H7 (cell line): ENCODE data around the gene WDFY1. TPM values are rescaled to one million over a fixed set of nuclear protein-coding genes. Genes with fewer than 3 reads are reported as not detected.

Source experiments
- DNase-seq: peaks from one replicate; pipeline ENCODE4 v3.0.0; 2012
- H3K27me3 ChIP-seq: 2 replicates; pipeline ENCODE4 v1.6.0; 2011; ENCODE audit warnings: mild to moderate bottlenecking, low read length; ENCODE audit not compliant: control insufficient read depth, insufficient read depth
- H3K36me3 ChIP-seq: replicated peaks from 2 replicates; pipeline ENCODE4 v1.5.1; 2011; ENCODE audit warnings: low read length; ENCODE audit not compliant: control insufficient read depth, insufficient read depth
- H3K4me3 ChIP-seq: 2 replicates; pipeline ENCODE4 v1.5.1; 2011; ENCODE audit warnings: low read depth, mild to moderate bottlenecking, control low read depth, low read length, moderate library complexity; ENCODE audit not compliant: insufficient read depth
- total RNA-seq: library from RNA; depleted of rRNA; stranded (reverse); fragments of >200 nt; shearing (Covaris generic); gene quantifications from 2 replicates; pipeline ENCODE4 v1.2.3, GENCODE V29; 2014

The WDFY1 gene
- total RNA-seq, 1 experiment from 2014 or later: 88.8 TPM

DNA sequence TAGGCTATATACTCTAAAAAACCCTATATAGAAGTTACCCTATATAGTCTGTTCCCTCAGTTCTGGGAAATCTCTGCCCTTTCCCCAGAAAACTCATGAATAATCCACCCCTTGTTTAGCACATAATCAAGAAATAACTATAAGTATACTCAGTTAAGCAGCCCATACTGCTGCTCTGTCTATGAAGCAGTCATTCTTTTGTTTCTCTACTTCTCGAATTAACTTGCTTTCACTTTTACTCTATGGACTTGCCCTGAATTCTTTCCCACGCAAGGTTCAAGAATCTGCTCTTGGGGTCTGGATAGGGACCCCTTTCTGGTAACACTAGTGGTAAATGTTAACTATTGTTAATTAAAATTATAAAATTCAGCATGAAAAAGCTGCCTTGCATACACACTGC is 90.4 kb downstream of the WDFY1 start:
- no peaks in the 10 kb centered on the region for H3K27me3 ChIP-seq
- H3K4me3 ChIP-seq: no peak overlapping the region
- DNase-seq: no peak
- no peaks in the 10 kb centered on the region for H3K36me3 ChIP-seq

DNA sequence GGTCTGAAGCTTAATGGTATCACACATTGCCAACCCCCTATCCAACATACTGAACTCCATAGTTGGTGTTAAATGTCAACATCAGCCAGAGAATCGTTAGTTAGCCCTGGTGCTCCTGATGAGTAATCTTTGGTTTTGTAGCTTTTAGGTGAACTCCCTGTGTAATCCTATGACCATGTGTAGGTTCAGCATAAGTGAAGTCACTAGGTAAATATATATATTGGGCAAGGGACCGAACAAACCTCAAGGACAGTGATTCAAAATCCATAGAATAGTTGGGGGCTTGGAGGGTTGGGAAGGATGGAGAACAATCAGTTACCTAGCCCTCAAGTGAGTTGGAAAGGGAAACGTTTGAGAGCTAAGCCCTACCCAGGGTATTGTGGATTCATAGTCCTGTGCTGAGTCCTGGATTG is 91.7 kb downstream of the WDFY1 start:
- Histone ChIP-seq H3K4me3 (no peak overlapping the region), H3K36me3 (no peaks in the 10 kb centered on the region), H3K27me3 (no peaks in the 10 kb centered on the region)
- no peak for DNase-seq

DNA sequence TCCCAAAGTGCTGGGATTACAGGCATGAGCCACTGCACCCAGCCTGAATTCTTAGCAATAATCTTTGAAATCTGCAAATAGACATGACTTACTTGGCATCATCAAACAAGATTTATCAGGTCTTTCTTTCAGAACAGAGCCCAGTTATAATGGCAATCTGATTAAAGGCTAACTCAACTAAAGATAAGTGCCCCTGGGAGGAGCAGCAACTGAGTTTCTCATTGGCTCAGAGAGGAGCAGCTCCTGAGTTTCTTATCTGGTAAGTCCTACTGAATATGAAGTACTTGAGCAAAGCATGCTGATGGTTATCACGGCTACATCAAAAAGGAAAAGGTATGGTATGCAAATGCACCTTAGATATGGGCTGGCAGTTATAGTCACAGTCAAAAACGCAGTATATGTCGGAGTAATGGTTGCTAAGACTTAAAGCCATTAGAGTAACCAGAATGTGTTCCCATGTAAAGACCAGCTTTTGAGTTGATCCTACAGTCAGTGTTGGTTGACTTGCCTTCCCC is 92.8 kb downstream of the WDFY1 start:
- H3K4me3 ChIP-seq: no peak overlapping the region
- no peaks in the 10 kb centered on the region for H3K36me3 ChIP-seq
- DNase-seq: no peak
- no peaks in the 10 kb centered on the region for H3K27me3 ChIP-seq

DNA sequence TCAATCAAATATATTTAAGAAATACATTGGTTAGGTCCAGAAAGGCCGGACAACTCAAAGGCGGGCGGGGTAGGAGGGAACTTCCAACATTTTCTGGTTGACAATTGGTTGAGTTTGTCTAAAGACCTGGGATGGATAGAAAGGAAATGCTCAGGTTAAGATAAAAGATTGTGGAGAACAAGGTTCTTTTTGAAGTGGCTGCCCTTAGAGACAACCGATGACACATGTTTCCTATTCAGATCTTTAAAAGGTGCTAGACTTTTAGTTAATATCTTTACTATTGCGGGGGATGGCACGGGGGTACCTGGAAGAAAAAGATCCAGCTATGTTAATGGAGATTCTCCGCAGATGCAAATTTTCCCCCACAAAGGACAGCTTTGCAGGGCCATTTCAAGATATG is 97.7 kb downstream of the WDFY1 start:
- DNase-seq: no peak
- H3K27me3 ChIP-seq: no peaks in the 10 kb centered on the region
- H3K36me3 ChIP-seq: no peaks in the 10 kb centered on the region; the same call in 1 of the 2 replicates
- no peak overlapping the region for H3K4me3 ChIP-seq

DNA sequence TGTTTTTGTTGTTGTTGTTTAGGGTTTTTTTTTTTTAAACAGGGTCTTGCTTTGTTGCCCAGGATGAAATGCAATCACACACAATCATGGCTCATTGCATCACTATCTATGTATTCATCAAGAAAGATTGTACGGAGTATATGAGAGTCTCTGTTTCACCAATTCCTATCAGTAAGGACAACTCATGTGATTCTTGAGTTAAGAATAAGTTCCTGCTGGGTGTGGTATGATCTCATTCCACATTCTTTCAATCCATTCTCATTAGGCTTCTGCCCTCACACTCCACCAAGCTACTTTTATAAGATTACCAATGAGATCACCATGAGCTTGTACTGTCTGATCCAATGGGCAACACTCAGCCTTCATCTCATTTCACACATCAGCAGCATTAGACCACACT is 98.6 kb downstream of the WDFY1 start:
- no peak for DNase-seq
- Histone ChIP-seq H3K4me3 (no peak overlapping the region), H3K36me3 (no peaks in the 10 kb centered on the region; the same call in 1 of the 2 replicates), H3K27me3 (no peaks in the 10 kb centered on the region)

DNA sequence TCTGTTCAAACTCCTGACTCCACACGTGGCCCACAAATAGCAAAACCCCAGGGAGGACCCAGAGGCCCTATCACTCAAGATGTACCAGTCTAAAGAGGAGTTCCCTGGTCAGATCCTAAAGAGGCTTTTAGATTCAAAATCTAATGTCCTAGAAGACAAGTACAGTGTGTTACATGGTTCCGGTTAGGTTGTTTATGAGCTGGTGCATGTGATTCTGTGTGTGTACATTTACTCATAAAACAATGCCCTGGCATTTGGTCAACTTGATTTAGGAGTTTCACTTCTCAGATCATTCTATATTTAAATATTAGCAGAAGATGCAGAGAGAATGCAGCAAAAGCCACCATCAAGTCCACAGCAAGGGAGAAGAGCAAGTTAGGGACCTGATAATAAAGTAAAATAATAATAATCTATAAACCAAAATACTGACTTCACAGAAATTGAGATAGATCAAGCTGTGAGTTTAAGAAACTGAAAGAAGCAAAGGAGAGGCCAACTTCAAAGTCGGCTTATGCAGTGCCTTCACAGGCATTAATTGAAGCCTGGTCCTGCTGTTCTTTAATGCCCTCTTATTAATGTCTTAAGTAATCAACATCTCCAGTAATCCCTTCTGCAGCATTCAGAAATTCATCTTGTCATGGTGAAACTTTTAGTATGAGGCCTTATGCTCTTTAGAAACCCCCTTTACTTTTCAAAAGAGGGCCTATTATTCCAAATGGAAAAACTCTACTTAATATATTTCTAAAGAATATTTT is 103.5 kb downstream of the WDFY1 start:
- no peak overlapping the region for H3K4me3 ChIP-seq
- H3K36me3 ChIP-seq: no peaks in the 10 kb centered on the region; the same call in 1 of the 2 replicates
- H3K27me3 ChIP-seq: peaks cover under 1% of the 10 kb centered on the region; the same call in 1 of the 2 replicates
- no peak for DNase-seq

DNA sequence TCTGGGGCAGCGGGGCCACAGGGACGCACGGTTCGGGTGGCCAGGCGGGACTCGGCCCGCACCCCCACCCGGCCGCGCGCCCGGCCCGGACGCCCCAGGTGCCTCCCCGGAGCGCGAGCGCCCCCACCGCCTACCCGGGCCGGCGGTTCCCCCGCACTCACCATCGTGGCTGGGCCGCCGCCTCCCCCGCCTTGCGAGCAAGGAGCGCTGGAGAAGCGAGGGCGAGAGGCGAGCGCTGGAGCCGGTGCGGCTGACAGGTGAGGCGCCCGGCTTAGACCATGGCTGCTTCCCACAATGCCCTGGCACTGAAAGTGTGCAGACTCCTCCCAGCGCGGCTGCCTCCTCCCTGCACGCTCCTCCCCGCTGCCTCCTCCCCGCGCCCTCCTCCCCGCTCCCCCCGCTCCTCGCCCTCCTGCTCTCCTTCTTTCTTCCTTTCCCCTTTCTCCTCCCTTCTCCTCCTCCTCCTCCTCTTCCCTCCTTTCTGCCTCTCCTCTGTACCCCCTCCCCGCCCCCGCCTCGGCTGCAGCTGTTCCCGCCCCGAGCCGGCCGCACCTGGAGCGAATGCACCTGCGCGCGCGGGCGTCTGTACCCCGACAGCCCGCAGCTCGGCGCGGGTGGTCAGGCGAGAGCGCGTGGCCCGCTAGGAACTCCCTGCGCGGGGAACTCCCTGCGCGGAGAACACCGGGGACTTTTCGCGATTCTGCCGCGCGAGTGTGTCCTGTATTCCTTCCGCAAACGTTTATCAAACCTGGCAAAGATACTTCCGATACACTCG is 107.7 kb downstream of the WDFY1 start, which contains the start of gene AP1S3:
TSS of gene AP1S3 (minus strand) at position 296 of the 775 bp plus-strand sequence. CDS start at position 164, 132 bp downstream.
- peak; percentile 95 for DNase-seq
- Histone ChIP-seq H3K27me3 (peaks cover 1% of the 10 kb centered on the region; the same call in 1 of the 2 replicates), H3K36me3 (no peaks in the 10 kb centered on the region), H3K4me3 (peak within 1 kb of the TSS; percentile 74)

DNA sequence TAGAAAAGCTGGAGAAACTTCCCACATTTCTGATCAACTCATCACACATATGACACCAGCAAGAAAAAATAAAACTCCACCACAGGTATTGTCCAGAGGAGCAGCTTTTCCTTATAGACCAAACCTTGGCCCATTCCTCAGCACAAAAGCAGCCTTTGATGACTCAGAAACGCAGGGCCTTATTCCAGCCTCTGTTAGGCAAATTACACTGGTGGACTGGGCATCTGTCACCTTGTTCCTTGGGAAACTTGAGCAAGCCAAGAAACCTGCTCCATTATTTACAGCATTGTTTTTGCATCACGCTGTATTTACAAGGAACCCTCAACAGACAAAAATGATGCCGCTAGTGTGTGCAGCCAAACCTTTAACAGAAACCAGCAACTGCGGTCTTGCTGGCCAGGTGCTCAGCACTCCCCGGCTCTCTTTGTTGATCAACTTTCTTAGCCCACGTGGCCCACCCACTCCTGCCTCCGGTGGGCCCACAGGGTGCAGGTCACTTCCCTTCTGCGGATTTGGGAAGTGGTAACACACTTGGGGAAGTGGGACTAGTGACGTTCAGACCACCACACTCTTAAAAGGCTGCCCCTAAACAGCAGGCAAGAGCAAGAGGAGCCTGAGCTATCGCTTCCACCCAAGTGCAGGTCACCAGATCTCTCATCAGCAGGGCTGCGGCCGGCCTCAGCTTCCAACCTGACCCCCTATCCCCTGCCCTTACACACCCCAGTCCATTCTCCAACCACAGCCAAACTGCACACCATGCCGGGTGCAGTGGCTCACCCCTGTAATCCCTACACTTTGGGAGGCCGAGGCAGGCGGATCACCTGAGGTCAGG is 109.2 kb downstream of the WDFY1 start:
- Histone ChIP-seq H3K4me3 (no peak overlapping the region), H3K36me3 (no peaks in the 10 kb centered on the region), H3K27me3 (peaks cover 1% of the 10 kb centered on the region; the same call in 1 of the 2 replicates)
- DNase-seq: no peak

DNA sequence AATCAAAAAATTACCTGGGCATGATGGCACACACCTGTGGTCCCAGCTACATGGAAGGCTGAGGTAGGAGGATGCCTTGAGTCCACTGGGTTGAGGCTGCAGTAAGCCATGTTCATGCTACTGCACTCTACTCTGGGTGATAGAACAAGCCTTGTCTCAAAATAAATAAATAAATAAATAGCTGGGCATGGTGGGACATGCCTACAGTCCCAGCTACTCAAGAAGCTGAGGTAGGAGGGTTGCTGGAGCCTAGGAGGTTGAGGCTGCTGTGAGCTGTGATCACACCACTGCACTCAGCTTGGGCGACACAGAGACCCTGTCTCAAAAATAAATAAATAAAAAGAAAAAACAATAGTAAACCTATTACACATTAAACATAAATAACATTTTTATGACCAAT is 110.7 kb downstream of the WDFY1 start:
- Histone ChIP-seq H3K36me3 (no peaks in the 10 kb centered on the region), H3K4me3 (no peak overlapping the region)
- no peak for DNase-seq

DNA sequence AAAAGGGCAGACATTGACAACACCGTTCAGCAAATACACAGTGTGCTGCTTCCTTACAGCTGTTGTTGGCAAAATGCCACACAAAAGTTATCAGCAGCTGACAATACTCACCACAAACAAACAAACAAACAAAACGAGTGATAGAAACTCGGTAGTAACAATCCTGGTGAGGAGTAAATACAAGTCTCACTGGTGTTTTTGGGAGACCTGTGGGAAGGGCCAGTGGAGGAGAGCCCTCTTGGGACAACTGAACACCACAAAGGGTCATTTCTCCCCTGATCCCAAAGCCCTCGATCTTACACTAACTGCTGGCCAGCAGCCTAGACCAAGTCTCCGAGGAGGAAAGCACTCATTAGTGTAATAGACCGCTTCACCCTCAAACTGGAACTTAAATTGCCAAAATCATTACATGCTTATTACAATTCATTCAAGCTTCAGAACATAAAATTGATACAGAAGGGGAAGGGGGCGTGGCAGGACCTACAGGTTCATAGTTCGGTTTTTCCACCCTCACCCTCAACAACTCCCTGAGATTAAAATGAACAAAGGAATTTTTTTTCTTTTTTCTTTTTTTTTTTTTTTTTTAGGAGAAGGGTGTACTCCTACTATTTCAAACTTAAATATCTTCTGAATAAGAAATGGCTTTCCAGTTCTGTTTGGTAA is 112.8 kb downstream of the WDFY1 start:
- no peaks in the 10 kb centered on the region for H3K36me3 ChIP-seq
- H3K4me3 ChIP-seq: no peak overlapping the region
- DNase-seq: no peak
- peaks cover 1% of the 10 kb centered on the region; the same call in 1 of the 2 replicates for H3K27me3 ChIP-seq

More for the DNA sequence above, 110.7 kb downstream of the WDFY1 start:
- peaks cover 1% of the 10 kb centered on the region; the same call in 1 of the 2 replicates for H3K27me3 ChIP-seq

DNA sequence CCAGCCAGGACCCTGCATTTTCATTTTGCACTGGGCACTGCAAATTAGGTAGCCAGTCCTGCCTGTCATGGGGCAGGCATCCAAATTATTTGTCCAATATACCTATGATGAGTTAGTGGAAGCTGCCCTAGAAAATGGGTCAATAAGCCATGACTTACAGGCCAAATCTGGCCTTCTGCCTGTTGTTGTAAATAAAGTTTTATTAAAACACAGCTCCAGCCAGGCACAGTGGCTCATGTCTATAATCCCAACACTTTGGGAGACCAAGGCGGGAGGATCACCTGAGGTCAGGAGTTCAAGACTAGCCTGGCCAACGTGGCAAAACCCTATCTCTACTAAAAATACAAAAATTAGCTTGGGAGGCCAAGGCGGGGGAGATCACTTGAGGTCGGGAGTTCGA is 116.0 kb downstream of the WDFY1 start:
- no peaks in the 10 kb centered on the region for H3K27me3 ChIP-seq
- no peak overlapping the region for H3K4me3 ChIP-seq
- DNase-seq: no peak
- H3K36me3 ChIP-seq: no peaks in the 10 kb centered on the region

DNA sequence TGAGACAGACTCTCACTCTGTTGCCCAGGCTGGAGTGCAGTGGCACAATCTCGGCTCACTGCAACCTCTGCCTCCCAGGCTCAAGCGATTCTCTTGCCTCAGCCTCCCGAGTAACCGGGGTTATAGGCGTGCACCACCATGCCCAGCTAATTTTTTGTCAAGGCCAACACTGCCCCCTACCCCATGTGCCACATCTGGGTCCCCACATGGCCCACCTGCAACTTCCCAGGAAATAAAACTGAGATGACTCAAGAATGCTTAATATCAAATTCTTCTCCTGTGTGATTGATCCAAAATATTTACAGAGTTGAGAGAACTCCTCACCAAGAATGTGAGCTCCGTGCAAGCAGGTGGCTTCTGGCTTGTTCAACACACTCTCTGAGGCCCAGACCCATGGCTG is 116.8 kb downstream of the WDFY1 start:
- no peak for DNase-seq
- no peak overlapping the region for H3K4me3 ChIP-seq
- no peaks in the 10 kb centered on the region for H3K27me3 ChIP-seq
- H3K36me3 ChIP-seq: no peaks in the 10 kb centered on the region

DNA sequence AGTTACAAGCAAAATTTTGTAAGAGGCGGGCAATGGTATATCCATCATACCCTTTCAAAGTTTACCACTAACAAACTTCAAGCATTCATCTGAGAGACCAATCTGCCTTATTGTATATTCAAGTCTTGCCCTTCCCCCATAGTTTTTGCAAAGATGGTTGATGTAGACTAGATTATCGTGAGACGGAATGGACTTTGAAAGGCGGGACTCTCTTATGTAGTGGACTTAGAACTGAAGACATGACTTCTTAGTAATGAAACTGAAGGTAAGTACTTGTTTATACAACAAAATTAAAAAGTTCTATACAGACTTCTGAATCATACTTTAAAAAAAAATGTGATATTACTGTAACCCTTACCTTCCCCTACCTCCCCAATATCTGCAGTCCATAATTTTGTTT is 118.1 kb downstream of the WDFY1 start:
- no peak for DNase-seq

More for the DNA sequence above, 118.1 kb downstream of the WDFY1 start:
- H3K4me3 ChIP-seq: no peak overlapping the region
- H3K36me3 ChIP-seq: no peaks in the 10 kb centered on the region
- no peaks in the 10 kb centered on the region for H3K27me3 ChIP-seq
